Measurements from ENCODE around the gene GPR39.
A peak's percentile ranks its signal among the peaks of the same experiment; 100 is the strongest.

Gene GPR39

GRCh38 chr2:132567682-132568081 is 151.1 kb downstream of the GPR39 start:
- no peak for DNase-seq (ENCODE audit: low read depth)

GRCh38 chr2:132568656-132569055 is 152.1 kb downstream of the GPR39 start:
- DNase-seq (ENCODE audit: low read depth) = no peak

GRCh38 chr2:132573444-132574007 is 156.9 kb downstream of the GPR39 start:
- DNase-seq (ENCODE audit: low read depth) = no peak

- DNase-seq (ENCODE audit: low read depth) = no peak
Observed at GRCh38 chr2:132577686-132578085, 161.1 kb downstream of the GPR39 start.

- DNase-seq (ENCODE audit: low read depth) = no peak
Observed at GRCh38 chr2:132581591-132581990, 165.0 kb downstream of the GPR39 start.

GRCh38 chr2:132581991-132582738 is 165.6 kb downstream of the GPR39 start:
- no peak for DNase-seq (ENCODE audit: low read depth)

GRCh38 chr2:132583666-132584360 is 167.2 kb downstream of the GPR39 start:
- no peak for DNase-seq (ENCODE audit: low read depth)

- DNase-seq (ENCODE audit: low read depth) = no peak
Observed at GRCh38 chr2:132584976-132585817, 168.6 kb downstream of the GPR39 start.

- no peak for DNase-seq (ENCODE audit: low read depth)
Observed at GRCh38 chr2:132586101-132586511, 169.5 kb downstream of the GPR39 start.

GRCh38 chr2:132586835-132587234 is 170.2 kb downstream of the GPR39 start:
- DNase-seq (ENCODE audit: low read depth) = no peak

- no peak for DNase-seq (ENCODE audit: low read depth)
Observed at GRCh38 chr2:132588576-132588975, 172.0 kb downstream of the GPR39 start.

GRCh38 chr2:132589111-132589830 is 172.7 kb downstream of the GPR39 start:
- DNase-seq (ENCODE audit: low read depth) = no peak

- DNase-seq (ENCODE audit: low read depth) = no peak
Observed at GRCh38 chr2:132589966-132590365, 173.4 kb downstream of the GPR39 start.

- peak; percentile 30 for DNase-seq (ENCODE audit: low read depth)
Observed at GRCh38 chr2:132593171-132593570, 176.6 kb downstream of the GPR39 start.

- DNase-seq (ENCODE audit: low read depth) = no peak
Observed at GRCh38 chr2:132595186-132595585, 178.6 kb downstream of the GPR39 start.

GRCh38 chr2:132595693-132596092 is 179.1 kb downstream of the GPR39 start:
- no peak for DNase-seq (ENCODE audit: low read depth)

GRCh38 chr2:132597166-132597565 is 180.6 kb downstream of the GPR39 start:
- no peak for DNase-seq (ENCODE audit: low read depth)

GRCh38 chr2:132597831-132598230 is 181.2 kb downstream of the GPR39 start:
- DNase-seq (ENCODE audit: low read depth) = no peak

GRCh38 chr2:132598536-132598935 is 181.9 kb downstream of the GPR39 start:
- no peak for DNase-seq (ENCODE audit: low read depth)

- DNase-seq (ENCODE audit: low read depth) = no peak
Observed at GRCh38 chr2:132599556-132599955, 183.0 kb downstream of the GPR39 start.

GRCh38 chr2:132604561-132604960 is 188.0 kb downstream of the GPR39 start:
- no peak for DNase-seq (ENCODE audit: low read depth)
